ENCODE results near the gene PPP1R13B.

- TF ChIP-seq EGR2 (tag by site-specific recombination; IDR thresholded peaks at IDR 0.05; ENCODE audit: low read depth) = no peak
- TF ChIP-seq CTCF (tag by site-specific recombination; IDR thresholded peaks at IDR 0.05) = no peak
- no peak for TF ChIP-seq ZNF670 (tag by site-specific recombination; IDR thresholded peaks at IDR 0.05; ENCODE audit: low read depth)
- TF ChIP-seq ZNF837 (tag by site-specific recombination; IDR thresholded peaks at IDR 0.05) = no peak
- no peak for TF ChIP-seq ZNF433 (tag by site-specific recombination; IDR thresholded peaks at IDR 0.05; ENCODE audit: low read depth)
- TF ChIP-seq, protein P1, sequence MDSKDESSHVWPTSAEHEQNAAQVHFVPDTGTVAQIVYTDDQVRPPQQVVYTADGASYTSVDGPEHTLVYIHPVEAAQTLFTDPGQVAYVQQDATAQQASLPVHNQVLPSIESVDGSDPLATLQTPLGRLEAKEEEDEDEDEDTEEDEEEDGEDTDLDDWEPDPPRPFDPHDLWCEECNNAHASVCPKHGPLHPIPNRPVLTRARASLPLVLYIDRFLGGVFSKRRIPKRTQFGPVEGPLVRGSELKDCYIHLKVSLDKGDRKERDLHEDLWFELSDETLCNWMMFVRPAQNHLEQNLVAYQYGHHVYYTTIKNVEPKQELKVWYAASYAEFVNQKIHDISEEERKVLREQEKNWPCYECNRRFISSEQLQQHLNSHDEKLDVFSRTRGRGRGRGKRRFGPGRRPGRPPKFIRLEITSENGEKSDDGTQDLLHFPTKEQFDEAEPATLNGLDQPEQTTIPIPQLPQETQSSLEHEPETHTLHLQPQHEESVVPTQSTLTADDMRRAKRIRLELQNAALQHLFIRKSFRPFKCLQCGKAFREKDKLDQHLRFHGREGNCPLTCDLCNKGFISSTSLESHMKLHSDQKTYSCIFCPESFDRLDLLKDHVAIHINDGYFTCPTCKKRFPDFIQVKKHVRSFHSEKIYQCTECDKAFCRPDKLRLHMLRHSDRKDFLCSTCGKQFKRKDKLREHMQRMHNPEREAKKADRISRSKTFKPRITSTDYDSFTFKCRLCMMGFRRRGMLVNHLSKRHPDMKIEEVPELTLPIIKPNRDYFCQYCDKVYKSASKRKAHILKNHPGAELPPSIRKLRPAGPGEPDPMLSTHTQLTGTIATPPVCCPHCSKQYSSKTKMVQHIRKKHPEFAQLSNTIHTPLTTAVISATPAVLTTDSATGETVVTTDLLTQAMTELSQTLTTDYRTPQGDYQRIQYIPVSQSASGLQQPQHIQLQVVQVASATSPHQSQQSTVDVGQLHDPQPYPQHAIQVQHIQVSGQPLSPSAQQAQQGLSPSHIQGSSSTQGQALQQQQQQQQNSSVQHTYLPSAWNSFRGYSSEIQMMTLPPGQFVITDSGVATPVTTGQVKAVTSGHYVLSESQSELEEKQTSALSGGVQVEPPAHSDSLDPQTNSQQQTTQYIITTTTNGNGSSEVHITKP (tag by site-specific recombination; IDR thresholded peaks at IDR 0.05) = no peak
- TF ChIP-seq, protein P2, sequence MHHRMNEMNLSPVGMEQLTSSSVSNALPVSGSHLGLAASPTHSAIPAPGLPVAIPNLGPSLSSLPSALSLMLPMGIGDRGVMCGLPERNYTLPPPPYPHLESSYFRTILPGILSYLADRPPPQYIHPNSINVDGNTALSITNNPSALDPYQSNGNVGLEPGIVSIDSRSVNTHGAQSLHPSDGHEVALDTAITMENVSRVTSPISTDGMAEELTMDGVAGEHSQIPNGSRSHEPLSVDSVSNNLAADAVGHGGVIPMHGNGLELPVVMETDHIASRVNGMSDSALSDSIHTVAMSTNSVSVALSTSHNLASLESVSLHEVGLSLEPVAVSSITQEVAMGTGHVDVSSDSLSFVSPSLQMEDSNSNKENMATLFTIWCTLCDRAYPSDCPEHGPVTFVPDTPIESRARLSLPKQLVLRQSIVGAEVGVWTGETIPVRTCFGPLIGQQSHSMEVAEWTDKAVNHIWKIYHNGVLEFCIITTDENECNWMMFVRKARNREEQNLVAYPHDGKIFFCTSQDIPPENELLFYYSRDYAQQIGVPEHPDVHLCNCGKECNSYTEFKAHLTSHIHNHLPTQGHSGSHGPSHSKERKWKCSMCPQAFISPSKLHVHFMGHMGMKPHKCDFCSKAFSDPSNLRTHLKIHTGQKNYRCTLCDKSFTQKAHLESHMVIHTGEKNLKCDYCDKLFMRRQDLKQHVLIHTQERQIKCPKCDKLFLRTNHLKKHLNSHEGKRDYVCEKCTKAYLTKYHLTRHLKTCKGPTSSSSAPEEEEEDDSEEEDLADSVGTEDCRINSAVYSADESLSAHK (tag by site-specific recombination; IDR thresholded peaks at IDR 0.05) = no peak
- TF ChIP-seq ZNF623 (tag by site-specific recombination; IDR thresholded peaks at IDR 0.05) = no peak
- no peak for TF ChIP-seq ZNF768 (tag by site-specific recombination; IDR thresholded peaks at IDR 0.05)
- TF ChIP-seq REST (tag by site-specific recombination; IDR thresholded peaks at IDR 0.05) = no peak
- no peak for TF ChIP-seq BCL11A (tag by site-specific recombination; IDR thresholded peaks at IDR 0.05; ENCODE audit: low read depth)
Observed at GRCh38 chr14:103870144-103870876, 22.9 kb upstream of the PPP1R13B start.

All from HEK293 (cell line).